ENCODE data around the gene STAT1.

Gene STAT1

DNA sequence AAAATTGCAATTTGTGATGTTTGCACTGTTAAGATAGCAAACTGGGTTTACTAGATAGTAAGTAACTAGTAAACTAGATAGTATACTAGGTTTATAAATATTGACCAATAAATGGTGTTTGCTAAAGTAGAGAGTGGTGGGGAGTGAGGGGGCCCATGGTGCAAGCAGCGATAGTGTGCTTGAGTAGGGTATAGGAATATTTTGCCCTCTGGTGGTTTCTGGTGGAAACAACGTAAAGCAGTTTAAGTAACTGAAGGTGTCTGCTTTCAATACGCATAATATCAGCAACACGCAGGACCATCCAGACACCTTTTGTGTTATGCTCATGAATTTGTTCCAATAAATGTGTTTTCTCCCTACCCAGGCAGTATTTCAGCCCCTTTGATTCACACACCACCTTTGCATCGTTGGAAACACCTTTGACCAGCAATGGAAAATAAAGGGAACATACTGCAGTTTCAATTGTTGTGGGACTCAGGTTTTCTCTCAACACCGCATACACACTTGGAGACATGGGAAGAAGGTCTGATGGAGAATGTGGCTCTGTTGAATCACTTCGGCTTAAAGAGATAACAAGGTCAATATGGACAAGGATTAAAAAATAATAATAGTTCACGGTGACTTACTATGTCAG lies 16.7 kb upstream of the STAT1 start:
- DNase-seq: no peak

DNA sequence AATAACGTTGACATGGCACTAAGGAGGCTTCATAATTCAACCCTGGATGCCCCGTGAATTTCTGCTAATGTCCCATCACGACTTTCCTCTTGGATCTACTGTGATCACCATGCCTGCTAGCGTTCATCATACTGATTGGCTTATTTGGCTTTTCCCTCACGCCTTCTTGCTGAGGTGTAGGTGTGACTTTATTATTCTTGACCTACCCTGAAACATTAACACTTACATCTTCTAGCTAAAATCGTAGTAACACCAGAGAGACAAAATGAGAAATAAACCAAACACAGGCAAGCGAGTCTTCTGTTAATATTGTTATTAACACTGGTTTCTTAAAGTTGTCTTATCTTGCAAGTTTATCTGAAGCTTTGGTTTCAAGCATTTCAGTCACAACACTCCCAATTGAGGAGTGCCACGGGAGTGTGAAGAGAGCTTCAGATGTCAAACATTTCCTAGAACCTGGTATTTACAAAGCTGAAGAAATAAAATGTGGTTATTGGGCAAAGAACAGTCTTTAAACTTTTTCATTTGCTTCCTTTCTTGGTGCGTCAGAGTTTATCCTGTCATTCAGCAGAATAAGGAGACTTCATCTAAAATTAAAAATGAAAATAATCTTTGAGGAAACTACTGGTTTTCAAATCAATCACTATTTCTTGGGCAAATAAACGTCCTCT lies 15.4 kb upstream of the STAT1 start:
- no peak for DNase-seq

DNA sequence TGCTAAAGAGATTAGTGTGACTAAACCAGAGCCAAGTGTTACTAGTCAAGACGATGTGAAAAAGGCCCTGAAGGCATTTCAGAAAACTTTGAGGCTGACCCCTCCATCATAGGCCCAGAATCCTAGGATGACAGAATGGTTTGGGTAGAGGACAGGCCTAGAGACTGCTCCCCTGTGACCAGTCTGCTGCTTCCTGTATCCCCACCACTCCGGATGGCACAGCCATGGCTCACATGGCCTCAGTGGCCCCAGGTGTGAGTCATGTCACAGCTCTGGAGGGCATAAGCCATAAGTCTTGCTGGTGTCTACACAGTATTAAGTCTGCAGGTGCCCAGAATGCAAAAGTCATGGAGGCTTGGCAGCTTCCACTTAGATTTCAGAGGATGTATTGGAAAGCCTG lies 12.4 kb upstream of the STAT1 start:
- DNase-seq: no peak

DNA sequence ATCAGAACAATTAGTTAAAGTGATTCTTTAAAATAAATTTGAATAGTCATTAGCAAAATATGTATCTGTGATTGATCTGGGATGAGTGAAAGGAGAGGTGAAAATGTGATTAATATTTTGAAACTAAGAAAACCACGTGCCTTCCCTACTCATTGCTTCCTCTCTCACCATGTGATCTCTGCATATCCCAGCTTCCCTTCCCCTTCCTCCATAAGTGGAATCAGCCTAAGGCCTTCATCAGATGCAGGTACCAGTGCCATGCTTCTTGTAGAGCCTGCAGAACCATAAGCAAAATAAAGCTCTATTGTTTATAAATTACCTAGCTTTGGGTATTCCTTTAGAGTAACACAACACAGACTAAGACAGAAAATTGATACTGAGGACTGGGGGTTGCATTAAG lies 11.2 kb upstream of the STAT1 start:
- no peak for DNase-seq

DNA sequence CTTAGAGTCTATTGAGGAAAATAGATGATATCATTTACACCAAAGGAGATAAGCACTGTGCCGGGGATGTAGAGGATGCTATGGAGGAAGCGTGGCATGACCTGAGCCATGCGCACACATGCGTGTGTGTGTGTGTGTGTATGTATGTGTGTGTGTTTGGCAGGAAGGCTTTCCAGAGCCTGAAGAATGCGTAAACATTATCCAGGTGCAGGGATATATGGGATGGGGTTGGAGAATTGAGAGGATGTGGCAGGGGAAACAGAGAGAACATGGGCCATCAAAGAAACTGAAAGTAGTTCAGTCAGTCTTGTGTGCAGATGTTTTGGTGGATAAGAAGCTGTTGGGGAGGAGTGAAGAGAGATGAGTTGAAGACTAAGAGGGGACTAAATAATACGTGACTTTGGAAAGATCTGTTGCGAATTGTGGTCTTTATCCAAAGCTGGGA lies 9.3 kb upstream of the STAT1 start:
- no peak for DNase-seq

DNA sequence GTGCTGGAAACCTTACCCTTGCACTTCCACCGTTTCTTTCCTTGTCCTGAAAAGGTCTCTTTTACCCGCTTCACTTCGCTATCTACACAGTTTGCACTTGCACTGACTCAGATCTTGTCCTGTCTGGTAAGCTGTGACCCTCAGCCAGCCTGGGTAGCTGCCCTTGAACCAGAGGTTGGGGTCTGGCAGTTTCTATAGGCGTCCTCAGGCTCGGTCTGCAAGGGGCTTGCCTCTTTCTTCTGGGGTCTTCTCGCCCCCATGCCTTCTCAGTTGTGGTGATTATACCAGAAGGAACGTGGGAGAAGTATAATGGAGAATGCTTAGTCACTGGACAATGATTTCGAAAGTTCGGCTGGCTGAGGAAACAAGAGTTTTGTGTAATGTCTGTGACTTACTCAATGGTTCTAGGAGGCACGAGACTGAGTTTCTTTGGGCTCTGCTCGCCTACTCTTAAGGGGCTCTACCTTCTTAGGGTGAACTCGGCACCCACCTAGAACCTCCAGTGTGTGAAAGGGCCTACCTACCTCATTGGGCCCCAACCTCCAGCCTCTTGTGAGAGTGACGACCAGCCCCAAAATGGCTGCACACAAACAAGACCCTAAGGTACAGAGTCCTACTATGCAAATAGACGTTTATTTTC lies 6.9 kb upstream of the STAT1 start:
- peak; percentile 60 for DNase-seq

DNA sequence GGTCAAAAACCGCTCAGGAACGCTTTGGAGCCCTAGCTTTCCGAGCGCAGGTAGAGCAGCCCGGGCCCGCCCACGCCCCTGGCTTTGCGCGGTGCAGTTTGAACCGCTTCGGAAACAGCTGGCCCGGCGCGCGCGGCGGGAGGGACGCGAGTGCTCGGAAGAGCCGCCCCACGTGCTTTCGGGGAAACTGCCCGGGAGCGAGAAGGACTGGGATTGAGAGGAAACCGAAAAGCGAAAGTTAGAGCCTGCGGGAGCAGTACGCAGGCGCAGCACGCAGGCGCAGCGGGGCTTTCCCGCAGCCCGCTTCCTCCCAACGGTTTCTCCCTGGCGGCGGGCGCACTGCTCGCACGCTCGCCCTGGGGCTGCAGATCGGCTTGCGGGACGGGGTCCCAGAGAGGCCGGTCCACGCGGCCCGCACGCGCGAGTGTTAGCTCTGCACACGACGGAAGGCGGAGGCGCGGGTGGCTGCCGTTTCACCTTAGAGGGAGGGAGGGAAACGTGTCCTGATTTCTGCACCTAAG lies 6.3 kb upstream of the STAT1 start:
- peak; percentile 92 for DNase-seq

DNA sequence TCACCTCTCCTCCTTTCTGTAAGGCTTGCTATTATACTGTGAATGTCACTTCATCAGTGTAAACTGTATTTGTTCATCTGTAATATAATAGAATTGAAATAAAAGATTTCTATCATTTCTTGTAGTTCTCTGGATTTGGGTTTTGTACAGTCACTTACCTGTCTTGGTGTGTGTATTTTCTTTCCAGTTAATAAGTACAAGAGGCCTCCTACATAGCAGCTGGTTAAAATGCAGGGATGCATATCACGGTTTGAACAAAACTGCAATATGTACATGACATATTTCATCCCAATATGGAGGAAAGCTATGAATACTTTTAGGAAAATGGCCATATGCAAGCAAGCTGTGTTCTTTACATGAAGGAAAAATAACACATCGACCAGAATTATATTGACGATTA lies 5.4 kb upstream of the STAT1 start:
- DNase-seq: no peak

DNA sequence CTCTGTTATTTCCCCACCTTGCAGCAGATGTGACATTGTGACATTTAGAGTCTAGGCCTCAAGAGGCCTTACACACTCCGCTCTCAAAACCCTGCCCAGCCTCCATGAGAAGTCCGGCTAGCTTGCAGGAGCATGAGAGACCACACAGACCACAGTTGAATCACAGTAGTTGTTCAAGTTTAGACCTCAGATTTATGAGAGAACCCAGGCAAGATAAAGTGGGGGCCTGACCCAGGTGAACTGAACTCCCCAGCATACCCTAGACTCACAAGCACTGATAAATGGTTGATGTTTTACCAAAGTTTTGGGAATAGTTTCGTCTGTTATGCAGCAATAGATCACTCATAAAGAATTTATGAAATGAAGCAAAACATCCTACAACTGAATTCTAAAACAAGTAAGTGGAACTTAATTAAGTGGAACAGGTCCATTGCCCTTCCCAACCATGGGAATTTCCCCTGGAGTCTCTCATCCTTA lies 4.7 kb upstream of the STAT1 start:
- DNase-seq: no peak

DNA sequence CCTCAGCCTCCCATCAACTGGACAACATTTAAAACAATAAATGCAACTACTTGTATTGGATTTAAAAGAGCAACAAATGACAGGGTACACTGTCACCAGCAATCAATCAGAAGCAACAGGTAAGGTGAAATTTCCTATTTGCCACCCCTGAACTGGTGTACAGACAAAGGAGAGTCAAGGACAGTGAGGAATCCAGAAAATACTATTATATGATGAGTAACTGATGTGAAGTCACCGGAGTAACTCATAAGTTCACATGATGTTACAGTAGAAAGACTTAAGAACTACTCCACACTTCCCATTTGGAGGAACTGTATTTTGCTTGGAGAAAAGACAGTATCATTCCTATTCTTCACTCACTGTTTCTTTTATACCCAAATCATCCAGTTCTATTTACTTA lies 4.1 kb upstream of the STAT1 start:
- DNase-seq: no peak

DNA sequence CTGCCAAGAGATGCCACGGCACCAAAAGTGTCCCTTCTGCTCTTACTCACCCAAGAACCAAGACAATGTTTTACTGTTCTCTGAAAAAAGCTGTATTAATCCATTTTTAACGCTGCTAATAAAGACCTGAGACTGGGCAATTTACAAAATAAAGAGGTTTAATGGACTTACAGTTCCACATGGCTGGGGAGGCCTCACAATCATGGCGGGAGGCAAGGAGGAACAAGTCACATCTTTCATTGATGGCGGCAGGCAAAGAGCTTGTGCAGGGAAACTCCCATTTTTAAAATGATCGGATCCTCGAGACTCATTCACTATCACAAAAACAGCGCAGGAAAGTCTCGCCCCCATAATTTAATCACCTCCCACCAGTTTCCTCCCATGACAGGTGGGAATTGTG lies 1.9 kb upstream of the STAT1 start:
- no peak for DNase-seq

DNA sequence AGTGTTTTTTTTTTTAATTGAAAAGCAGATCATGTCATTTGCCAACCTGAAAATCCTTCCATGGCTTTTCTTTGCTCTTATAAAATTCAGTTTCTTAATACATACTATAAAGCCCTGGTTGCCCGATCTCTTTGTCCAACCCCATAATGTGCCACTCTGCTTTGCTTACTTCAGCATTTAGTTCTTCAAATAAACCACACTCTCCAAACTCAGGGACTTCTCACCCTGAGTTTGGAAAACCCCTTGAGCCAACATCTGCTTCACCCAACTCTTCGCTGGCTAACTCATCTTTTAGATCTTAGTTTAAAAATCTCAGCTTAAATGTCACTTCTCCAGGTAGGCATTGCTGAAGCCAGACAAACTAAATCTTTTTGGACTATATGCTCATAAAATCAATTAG lies 1.3 kb upstream of the STAT1 start:
- DNase-seq: no peak

DNA sequence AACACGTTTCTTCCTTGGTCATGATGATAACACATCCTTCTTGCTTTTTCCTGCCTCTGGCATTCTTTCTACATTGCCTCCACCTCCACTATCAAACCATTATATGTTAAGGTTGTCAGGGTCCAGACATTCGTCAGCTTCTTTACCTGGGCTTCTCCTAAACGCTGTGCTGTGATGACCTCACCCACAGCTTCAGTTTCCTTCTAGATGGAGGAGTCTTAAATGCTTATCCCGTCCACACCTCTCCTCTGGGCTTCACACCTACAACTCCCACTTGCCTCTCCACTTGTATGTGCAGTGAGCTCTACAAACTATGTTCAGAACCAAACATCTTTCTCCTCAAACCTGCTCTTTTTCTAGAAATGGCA lies 666 bp upstream of the STAT1 start:
- no peak for DNase-seq

DNA sequence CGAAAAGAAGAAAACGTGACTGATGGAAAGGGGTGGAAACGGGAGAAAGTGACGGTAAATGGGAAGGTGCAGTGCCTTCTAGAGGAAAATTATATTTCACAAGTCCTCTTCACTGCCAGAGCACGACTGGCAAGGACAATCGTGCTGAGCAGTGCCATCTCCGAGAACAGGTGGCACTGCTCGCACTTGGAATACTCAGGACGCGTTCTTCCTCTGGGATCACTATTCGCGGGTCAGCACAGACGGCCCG lies 364 bp downstream of the STAT1 start:
- no peak for DNase-seq

DNA sequence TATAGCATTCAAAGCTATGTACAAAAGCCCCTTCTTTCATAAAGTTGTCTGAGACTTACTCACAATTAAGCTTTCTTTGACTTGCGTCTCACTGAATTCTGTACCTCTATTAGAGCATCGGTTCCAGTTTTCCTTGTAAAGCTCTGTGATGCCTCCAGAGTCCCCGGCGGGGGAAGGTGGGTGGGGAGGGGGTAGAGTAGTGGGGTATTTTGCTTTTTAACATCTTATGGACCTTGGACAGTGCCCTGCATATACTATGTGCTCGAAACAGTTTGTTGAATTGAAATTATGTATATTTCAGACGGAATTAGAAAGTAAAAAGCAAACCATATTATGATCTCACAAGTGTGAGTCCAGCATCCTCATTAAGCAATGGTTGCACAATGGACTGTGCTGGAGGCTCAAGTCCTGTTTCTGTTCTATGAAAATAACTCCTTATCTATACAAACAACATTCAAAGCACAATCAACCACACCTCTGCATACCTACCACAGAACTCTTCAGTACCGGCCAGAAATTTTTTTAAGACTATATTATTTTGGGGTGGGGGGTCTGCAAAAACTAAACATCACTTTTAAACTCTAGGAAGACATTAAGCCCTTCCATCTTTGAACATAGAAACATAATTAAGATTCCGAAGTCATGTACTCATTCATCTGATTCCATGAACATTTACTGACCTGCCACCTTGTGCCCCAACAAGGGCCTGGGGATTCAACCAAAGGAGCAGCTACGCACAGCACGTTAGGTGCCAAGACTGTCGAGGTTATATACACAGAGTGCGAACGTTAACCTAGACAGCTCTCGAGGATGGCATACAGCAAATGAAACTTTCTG lies 908 bp downstream of the STAT1 start:
- DNase-seq: no peak

DNA sequence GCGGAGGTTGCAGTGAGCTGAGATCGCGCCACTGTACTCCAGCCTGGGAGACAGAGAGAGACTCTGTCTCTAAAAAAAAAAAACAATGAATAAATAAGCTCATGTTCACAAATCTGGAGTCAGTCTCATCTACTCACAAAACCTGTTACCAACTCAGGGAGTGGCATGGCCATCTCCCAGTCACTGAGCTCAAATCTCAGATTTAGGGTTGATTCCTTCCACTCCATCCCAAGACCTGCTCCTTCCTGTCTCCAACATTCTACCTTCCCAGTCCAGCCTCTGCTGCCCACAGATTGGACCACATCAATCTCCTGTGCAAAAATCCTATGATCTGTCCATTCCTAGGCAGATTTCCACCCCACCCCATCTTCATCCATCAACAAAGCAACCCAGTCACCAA lies 1.6 kb downstream of the STAT1 start:
- DNase-seq: no peak

DNA sequence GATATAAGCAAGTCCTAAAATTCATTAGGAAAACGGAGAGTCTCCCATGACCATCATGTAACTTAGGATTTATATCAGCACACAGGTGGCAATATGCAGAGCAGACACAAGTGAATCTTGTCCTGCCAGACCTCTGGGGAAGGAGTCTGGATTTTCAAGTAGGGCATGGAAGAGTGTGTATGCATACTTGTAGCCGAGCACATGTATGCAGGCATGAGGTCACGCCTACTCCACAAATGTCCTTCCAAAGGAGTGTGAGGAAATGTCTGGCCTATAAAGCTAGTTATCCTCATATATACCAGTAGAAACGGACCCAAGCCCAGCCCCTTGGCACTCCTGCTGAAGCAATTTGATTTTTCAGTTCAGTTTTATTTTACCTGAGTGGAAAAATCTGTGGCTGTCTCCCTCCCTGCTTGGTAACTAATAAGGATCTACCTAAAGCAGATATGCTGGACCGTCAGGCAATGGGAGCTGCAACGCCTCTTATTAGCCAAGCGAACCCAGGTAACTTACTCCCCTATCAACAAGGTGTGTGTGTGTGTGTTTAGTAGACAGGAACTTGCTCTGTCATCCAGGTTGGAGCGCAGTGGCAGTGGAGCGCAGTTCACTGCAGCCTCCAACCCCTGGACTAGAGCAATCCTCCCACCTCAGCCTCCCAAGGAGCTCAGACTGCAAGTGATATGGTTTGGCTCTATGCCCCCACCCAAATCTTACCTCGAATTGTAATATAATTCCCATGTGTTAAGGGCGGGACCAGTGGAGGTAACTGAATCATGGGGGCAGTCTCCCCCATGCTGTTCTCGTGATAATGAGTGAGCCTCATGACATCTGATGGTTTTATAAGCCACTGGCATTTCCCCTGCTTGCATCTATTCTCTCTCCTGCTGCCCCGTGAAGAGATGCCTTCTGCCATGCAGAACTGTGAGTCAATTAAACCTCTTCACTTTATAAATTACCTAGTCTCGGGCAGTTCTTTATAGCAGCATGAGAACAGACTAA lies 2.8 kb downstream of the STAT1 start:
- no peak for DNase-seq

DNA sequence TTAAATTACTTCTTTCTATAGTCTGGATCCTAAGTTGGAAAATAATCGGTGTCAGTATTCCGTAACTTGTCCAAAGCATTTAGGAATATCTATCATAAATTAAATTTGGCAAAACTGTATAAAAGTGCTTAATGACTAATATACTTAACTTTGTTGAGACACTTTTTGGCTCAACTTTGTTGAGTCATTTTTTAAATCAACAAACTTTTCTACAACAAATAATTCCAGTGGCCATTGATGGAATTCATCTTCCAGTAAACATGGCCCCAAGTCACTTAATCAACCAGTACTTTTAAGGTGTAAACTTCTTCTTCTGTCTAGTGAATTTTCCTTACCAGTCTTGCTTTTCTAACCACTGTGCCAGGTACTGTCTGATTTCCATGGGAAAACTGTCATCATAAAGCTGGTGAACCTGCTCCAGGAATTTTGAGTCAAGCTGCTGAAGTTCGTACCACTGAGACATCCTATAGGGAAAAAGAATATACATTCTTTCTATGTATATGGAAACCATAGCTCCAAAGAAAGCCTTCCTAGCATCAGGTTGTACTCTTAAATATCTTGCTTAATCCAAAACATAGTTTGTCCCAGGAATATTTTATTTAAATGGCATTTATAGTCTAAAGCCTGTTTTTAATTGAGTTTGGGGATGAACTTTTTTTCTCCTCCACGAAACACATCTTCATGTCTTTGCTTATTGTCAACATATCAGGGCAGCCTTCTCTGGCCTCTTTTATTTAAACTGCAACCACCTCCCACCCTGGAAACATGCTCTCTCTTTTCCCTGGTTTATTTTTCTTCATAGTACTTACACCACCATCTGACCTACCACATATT lies 4.2 kb downstream of the STAT1 start:
- DNase-seq: no peak

DNA sequence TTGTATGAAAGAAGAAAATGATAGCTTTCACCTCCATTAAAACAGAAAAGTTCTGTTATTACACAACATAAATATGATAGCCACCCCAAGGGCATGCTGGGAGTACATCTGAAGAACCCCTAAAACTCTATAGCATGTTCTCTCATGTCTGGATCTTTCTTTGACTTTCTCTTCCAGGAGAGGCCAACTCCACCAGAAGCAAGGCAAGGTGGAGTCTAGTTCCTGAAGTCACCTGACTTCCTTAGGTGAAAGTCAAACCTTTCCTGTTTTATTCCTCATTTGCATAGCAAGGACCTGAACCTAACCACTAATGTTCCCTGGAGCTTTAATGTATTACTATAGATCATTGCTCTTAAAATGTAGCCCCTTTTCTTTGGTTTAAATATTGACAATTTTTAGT lies 5.7 kb downstream of the STAT1 start:
- DNase-seq: no peak

DNA sequence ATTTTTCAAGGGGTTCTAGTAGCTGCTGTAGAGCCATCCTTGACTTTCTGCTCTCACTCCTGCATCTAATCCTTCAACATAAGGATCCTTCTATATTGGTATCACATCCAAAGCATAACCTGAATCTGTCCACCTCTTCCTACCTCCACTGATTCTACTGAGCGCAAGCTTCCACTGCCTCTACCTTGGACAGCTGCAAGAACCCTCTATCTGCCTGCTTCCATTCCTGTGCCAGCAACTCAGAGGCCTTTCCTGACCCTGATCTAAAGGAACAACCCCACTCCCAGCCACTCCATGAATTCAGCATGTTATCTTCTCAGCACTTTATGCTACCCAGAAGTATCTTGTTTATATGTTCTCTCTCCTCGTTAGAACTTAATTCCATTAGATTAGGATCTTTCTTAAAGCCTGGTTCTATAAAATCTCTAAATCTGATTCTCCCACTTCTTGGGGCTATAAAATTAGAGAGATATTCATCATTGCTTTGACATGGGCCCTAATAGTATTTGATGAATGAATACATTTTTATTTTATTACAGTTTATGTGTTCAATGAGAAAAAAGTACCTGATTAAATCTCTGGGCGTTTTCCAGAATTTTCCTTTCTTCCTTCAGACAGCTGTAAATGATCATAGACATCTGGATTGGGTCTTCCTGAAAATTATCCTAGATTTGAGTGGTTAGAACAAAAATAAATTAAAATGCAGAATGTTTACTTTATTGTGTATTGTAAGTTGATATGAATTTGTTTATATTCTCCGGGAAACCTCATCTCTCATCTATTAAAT lies 6.8 kb downstream of the STAT1 start:
- no peak for DNase-seq

DNA sequence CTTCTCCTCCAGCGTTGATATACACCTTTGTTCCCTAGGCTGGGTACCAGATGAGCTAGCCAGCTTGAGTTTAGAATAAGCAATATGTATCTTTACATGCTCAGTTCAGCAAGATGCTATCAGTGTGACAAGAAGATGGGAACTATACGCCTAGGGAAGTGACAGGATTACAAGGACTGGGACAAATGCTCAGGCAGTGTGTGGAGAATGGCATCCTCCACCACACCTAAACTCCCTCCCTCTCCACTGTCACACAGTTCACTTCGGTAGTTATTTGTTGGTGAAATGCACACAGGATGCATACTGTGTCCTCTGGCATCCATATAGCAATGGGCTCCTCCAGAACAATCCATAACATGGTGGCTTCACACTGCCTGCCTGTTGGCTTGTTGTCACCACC lies 7.7 kb downstream of the STAT1 start:
- DNase-seq: no peak

Data from activated CD4-positive, CD25-positive, alpha-beta regulatory T cell treated with anti-CD3 and anti-CD28 coated beads, Interleukin-2, amount 50 U/mL, for 72 hours (primary cell).